Stimulated activated CD4-positive, alpha-beta T cell treated with anti-CD3 and anti-CD28 coated beads, Interleukin-1b, Interleukin-23, amount 100 ng/mL, for 1 hour (primary cell): Measurements from ENCODE around the gene TMEM82.
"Not testable (repeated sequence)": the region's sequence is repeated elsewhere in the genome, so short reads cannot be mapped to it uniquely, and the experiment has no call there.

Source experiments
- DNase-seq, 2 donors: peaks; one replicate each; pipeline ENCODE4 v3.0.0-alpha.2; 2020; ENCODE audit warnings: low read depth in 2 of 2

Gene TMEM82

GRCh38 chr1:15742339-15742801 is at the start of gene TMEM82:
Gene TMEM82, plus strand, starts transcription at chr1:15742499. Its CDS starts 61 bp downstream, at chr1:15742560.
- no peak for DNase-seq

- no peak for DNase-seq
Observed at GRCh38 chr1:15693371-15693770, 48.9 kb upstream of the TMEM82 start.

- DNase-seq = no peak
Observed at GRCh38 chr1:15696956-15697521, 45.3 kb upstream of the TMEM82 start.

GRCh38 chr1:15698201-15698600 is 44.1 kb upstream of the TMEM82 start:
- DNase-seq = no peak

DNA sequence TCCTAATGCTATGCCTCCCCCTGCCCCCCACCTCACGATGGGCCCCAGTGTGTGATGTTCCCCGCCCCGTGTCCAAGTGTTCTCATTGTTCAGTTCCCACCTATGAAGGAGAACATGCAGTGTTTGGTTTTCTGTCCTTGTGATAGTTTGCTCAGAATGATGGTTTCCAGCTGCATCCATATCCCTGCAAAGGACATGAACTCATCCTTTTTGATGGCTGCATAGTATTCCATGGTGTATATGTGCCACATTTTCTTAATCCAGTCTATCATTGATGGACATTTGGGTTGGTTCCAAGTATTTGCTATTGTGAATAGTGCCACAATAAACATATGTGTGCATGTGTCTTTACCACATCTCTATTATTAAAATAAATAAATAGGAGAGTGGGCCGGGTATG is 43.0 kb upstream of the TMEM82 start:
- DNase-seq = not testable (repeated sequence)

GRCh38 chr1:15700508-15700907 is 41.8 kb upstream of the TMEM82 start:
- DNase-seq = no peak

GRCh38 chr1:15701784-15702183 is 40.5 kb upstream of the TMEM82 start:
- DNase-seq = no peak

DNA sequence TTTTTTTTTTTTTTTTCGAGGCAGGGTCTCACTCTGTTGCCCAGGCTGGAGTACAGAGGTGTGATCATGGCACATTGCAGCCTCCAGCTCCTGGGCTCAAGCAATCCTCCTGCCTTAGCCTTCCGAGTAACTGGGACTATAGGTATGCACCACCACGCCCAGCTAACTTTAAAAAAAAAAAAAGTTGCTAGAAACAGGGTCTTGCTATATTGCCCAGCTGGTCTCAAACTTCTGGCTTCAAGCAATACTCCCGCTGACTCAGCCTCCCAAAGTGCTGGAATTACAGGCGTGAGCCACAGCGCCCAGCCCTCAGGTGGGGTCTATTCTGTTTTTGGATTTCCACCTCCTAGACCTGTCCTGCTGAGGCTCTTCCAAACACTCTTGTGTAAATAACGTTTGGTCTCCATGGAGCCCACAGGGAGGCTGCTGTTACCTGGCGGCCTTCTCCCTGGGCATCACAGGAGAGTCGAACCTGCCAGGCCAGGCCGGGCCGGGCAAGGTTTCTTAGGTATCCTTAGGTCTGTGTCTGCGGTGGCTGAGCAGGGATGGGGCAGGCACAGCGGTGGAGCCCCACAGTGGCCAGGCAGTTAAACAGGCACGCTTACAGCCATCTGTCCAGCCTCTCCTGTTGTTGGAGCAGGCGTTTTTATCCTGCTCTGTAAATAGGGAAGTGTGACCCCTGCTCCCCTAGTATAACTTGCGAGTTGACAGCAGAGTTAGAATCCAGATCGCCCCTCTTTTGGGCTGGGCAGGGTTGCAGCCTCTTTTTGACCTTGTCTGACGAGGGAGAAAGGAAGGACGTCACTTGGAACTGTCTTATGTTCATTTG is 39.4 kb upstream of the TMEM82 start:
- no peak for DNase-seq

DNA sequence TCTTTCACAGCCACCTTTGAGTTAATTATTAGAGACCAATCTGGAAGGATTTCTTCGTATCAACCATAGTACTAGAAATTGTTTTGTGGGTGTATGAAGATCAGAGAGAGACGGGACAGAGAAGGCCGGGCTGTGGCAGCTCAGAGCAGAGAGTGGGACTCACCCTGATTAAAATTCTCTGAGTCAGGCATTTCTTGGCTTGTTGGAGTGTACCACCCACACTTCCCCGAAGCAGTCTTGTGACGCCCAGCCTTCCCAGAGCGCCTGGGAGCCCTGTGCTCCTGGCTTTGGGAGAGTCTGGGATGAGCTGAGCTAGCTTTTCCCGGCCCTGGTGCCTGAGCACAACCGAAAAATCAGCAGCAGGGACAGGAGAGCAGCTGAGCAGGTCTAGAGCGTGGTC is 38.7 kb upstream of the TMEM82 start:
- no peak for DNase-seq

DNA sequence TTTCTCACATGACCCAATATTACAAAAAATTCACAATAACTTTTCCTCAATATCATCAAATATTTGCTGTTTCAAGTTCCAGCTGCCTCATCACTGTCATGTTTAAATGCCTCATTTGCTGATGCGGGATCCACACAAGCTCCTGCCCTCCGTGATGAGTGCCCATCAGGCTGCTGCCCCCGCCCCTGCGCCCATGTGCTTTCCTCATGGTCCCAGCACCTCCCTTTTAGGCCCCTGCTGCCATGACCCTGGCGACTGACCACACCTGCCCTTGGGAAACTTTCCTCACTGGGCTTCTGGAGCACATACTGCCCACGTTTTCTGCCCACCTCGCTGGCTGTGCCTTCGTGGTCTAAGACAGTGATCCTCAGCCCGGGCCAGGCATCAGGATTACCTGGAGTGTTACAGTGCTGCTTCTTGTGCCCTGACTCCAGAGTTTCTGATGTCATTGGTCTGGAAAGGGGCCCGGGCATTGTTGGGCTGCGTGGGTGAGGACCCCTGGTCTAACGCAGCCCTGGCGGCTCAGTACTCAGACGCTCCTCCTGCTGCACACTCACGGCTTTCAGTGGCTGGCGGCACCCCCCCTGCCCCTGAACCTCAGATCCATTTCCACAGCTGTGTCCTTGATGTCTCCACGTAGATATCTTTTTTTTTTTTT is 37.6 kb upstream of the TMEM82 start:
- DNase-seq = no peak

DNA sequence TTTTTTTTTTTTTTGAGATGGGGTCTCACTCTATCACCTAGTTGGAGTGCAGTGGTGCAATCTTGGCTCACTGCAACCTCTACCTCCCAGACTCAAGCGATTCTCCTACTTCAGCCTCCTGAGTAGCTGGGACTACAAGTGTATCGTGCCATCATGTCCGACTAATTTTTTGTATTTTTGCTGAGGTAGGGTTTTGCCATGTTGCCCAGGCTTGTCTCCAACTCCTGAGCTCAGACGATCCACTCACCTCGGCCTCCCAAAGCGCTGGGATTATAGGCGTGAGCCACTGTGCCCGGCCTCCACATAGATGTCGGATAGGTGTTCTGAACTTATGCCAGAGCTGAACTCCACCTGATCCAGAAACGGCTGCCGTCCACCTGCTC is 37.1 kb upstream of the TMEM82 start:
- no peak for DNase-seq

GRCh38 chr1:15706751-15707150 is 35.5 kb upstream of the TMEM82 start:
- DNase-seq = no peak

GRCh38 chr1:15707239-15707925 is 34.9 kb upstream of the TMEM82 start:
- DNase-seq = no peak

- DNase-seq = no peak
Observed at GRCh38 chr1:15708486-15709137, 33.7 kb upstream of the TMEM82 start.

- no peak for DNase-seq
Observed at GRCh38 chr1:15709226-15709625, 33.1 kb upstream of the TMEM82 start.

DNA sequence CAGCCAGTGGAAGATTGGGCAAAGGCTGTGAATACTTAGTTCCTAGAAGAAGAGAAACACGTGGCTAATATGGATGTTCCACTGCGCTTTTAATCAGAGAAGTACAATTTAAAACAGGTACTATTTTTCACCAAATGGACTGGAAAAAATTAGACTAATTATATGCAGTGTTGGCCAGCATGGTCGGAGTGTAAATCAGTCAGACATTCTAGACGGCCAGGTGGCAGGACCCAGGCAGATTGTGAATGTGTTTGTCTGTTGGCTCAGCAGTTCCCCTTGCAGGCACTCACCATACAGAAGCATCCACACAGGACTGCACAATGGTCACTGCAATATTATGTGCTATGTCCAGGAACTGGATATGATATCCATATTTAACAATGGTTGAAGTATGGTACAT is 30.1 kb upstream of the TMEM82 start:
- no peak for DNase-seq

GRCh38 chr1:15714406-15715136 is 27.7 kb upstream of the TMEM82 start:
- no peak for DNase-seq

GRCh38 chr1:15717418-15718125 is 24.7 kb upstream of the TMEM82 start:
- no peak for DNase-seq

- DNase-seq = no peak
Observed at GRCh38 chr1:15718199-15718601, 24.1 kb upstream of the TMEM82 start.

DNA sequence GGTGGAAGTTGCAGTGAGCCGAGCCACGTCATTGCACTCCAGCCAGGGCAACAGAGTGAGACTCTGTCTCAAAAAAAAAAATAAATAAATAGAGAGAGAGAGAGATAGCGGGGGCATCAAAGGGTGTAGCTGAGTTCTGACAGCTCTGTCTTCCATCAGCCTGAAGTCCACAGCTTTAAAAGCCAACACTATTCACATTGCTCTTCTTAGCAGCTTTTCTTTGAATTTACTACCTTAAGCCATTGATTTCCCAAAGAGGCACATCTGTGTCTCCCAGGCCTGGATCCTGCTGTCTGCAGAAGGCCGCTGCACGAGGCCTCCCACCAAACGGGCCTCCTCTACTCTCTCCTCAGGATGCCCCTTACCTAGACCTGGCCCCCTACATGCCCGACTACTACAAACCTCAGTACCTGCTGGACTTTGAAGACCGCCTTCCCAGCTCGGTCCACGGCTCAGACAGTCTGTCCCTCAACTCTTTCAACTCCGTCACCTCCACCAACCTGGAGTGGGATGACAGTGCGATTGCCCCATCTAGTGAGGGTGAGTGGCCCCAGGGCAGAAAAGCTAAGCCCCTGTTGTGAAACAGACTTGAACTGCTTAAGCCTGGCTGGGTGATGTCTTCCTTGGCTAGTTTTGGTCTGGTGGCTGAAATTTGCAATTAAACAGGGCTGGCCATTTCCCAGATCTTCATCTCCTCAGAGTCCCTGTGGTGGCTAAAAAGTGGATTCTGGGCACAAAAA is 22.7 kb upstream of the TMEM82 start:
- DNase-seq = no peak
